IMR-90 (cell line): Measurements from ENCODE around the gene KRT7.

Experiments used
- MAZ ChIP-seq: IDR thresholded peaks from 2 replicates; pipeline ENCODE4 v1.6.1; 2012; ENCODE audit warnings: low read depth, mild to moderate bottlenecking, low read length, improper control_type of control experiment, moderate library complexity, borderline replicate concordance
- POLR2A ChIP-seq: IDR thresholded peaks from 2 replicates; pipeline ENCODE4 v1.6.1; 2012; ENCODE audit warnings: mild to moderate bottlenecking, low read depth, low read length
- RCOR1 ChIP-seq: IDR thresholded peaks from 2 replicates; pipeline ENCODE4 v1.6.1; 2012; ENCODE audit warnings: mild to moderate bottlenecking, low read length, improper control_type of control experiment; ENCODE audit not compliant: insufficient replicate concordance
- TF ChIP-seq, protein P1 (sequence below): conservative IDR thresholded peaks from 2 replicates; pipeline ENCODE4 v1.5.1; 2012; ENCODE audit warnings: mild to moderate bottlenecking, low read depth, low read length, improper control_type of control experiment

DNA sequence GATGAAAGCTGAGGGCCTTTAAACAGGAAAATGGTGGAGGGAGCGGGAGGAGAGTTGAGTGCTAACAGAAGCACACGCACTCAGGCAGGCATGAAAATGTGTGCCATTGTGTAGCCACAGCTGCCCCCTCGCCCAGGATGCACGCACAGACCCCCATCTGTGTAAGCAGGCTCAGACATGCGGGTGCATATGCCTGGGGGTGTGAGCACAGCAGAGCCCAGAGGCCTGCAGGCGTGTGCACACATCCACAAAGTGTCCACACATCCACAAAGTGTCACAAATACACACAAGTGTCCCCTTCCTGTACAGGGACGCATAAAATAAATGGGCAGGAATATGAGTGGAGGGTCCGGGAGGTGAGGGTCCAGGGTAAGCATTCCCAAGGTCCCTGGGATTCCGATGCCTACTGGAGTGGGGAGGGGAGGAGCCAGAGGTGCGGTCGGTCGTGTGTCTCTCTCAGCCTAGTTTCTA, 805 bp upstream of the KRT7 start:
- TF ChIP-seq, protein P1, sequence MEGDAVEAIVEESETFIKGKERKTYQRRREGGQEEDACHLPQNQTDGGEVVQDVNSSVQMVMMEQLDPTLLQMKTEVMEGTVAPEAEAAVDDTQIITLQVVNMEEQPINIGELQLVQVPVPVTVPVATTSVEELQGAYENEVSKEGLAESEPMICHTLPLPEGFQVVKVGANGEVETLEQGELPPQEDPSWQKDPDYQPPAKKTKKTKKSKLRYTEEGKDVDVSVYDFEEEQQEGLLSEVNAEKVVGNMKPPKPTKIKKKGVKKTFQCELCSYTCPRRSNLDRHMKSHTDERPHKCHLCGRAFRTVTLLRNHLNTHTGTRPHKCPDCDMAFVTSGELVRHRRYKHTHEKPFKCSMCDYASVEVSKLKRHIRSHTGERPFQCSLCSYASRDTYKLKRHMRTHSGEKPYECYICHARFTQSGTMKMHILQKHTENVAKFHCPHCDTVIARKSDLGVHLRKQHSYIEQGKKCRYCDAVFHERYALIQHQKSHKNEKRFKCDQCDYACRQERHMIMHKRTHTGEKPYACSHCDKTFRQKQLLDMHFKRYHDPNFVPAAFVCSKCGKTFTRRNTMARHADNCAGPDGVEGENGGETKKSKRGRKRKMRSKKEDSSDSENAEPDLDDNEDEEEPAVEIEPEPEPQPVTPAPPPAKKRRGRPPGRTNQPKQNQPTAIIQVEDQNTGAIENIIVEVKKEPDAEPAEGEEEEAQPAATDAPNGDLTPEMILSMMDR = no peak
- TF ChIP-seq RCOR1 (no peak), MAZ (no peak), POLR2A (no peak)
